Upper lobe of left lung (tissue), 4 donors: Measurements from ENCODE around the gene PROB1.

ENCODE experiments used
- POLR2A ChIP-seq, 4 donors: fragments of 450-650 bp; IDR thresholded peaks; one replicate each; pipeline ENCODE4 v1.5.1; 2016 to 2017; ENCODE audit warnings: antibody characterized with exemption in 4 of 4, mild to moderate bottlenecking in 2 of 4
- TF ChIP-seq, protein P1 (sequence below), 6 experiments: fragments of 450-650 bp in 4 of 6; fragments of 200-600 bp in 2 of 6; sonication (generic) in 2 of 6; IDR thresholded peaks; one replicate each; pipeline ENCODE4 v1.5.1; 2016 to 2019; ENCODE audit warnings: antibody characterized with exemption in 6 of 6

DNA sequence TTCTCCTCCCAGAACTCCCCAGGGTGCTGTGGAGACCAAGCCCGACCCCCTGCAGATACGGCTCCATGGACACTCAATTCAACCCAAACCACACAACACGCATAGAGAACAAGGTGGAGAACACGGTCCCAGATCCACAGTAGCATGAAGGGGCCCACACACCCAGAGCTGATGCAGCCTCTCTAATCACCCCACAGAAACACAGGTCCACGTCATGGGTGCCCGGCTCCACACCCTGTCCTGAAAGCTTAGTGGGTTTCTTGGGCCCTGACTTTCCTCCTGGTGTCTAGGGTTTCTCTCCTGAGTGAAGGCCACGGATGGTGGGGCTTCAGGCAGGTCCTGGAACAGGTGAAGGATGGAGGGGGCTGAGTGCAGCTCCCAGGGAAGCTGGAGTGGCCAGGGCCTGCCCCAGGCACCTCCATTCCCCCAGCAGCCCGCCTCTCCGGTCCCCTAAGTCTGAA lies 10.3 kb downstream of the PROB1 start:
- TF ChIP-seq, protein P1, sequence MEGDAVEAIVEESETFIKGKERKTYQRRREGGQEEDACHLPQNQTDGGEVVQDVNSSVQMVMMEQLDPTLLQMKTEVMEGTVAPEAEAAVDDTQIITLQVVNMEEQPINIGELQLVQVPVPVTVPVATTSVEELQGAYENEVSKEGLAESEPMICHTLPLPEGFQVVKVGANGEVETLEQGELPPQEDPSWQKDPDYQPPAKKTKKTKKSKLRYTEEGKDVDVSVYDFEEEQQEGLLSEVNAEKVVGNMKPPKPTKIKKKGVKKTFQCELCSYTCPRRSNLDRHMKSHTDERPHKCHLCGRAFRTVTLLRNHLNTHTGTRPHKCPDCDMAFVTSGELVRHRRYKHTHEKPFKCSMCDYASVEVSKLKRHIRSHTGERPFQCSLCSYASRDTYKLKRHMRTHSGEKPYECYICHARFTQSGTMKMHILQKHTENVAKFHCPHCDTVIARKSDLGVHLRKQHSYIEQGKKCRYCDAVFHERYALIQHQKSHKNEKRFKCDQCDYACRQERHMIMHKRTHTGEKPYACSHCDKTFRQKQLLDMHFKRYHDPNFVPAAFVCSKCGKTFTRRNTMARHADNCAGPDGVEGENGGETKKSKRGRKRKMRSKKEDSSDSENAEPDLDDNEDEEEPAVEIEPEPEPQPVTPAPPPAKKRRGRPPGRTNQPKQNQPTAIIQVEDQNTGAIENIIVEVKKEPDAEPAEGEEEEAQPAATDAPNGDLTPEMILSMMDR (IDR thresholded peaks at IDR 0.05) = no peak
- TF ChIP-seq POLR2A (IDR thresholded peaks at IDR 0.05) = no peak
